Endothelial cell of umbilical vein (primary cell): Measurements from ENCODE around the gene KIF1B. TPM values are rescaled to one million over a fixed set of nuclear protein-coding genes. Genes with fewer than 3 reads are reported as not detected.

Source experiments
- BruUV-seq: library from RNA; stranded (reverse); fragments of 400-500 nt; replicated peaks from 2 replicates; lab custom pipeline; 2021; lab: Mats Ljungman, UMichigan
- CTCF ChIA-PET: fragments of 300-600, 350-600 bp; sonication (Branson Sonifier 250); formaldehyde crosslinking; loops from one replicate; lab custom pipeline; 2021; ENCODE audit warnings: antibody characterized with exemption, inconsistent platforms; lab: Charles Lee
- POLR2A ChIA-PET: fragments of 300-600, 350-600 bp; sonication (Branson Sonifier 250); formaldehyde crosslinking; loops from one replicate; lab custom pipeline; 2021; ENCODE audit warnings: antibody characterized with exemption, inconsistent platforms; lab: Charles Lee
- DNase-seq: peaks from one replicate; pipeline ENCODE4 v3.0.0-alpha.2; 2011; ENCODE audit warnings: low read depth, low spot score
- FAIRE-seq: peaks from 2 replicates; lab custom pipeline; 2011; peaks lifted over from hg19 to GRCh38; lab: Jason Lieb, UNC
- H2AFZ ChIP-seq: 2 replicates; pipeline ENCODE4 v1.6.0; 2012; ENCODE audit warnings: low read depth, low read length, control low read depth, inconsistent platforms
- H3K27ac ChIP-seq: 2 replicates; pipeline ENCODE4 v1.5.1; 2011; ENCODE audit warnings: low read depth, mild to moderate bottlenecking, control low read depth, low read length, moderate library complexity; ENCODE audit not compliant: insufficient read depth
- H3K27me3 ChIP-seq, 2 experiments: 2 replicates each; pipeline versions ENCODE4 v1.6.0 to v1.6.1; 2011; ENCODE audit warnings: low read length in 2 of 2, mixed read lengths in 1 of 2; ENCODE audit not compliant: control insufficient read depth in 2 of 2, insufficient read depth in 2 of 2
- H3K36me3 ChIP-seq, 2 experiments: 2 replicates in 1 of 2; 3 replicates in 1 of 2; pipeline ENCODE4 v1.5.1; 2011; ENCODE audit warnings: low read length in 2 of 2, mild to moderate bottlenecking in 1 of 2, moderate library complexity in 1 of 2; ENCODE audit not compliant: control insufficient read depth in 2 of 2, insufficient read depth in 2 of 2; ENCODE audit errors: extremely low read depth in 1 of 2
- H3K4me1 ChIP-seq: 3 replicates; pipeline ENCODE4 v1.5.1; 2011; ENCODE audit warnings: mild to moderate bottlenecking, low read length; ENCODE audit not compliant: control insufficient read depth, insufficient read depth; ENCODE audit errors: extremely low read depth
- H3K4me2 ChIP-seq: 2 replicates; pipeline ENCODE4 v1.6.1; 2011; ENCODE audit warnings: low read length, control low read depth, mixed read lengths; ENCODE audit not compliant: insufficient read depth
- H3K4me3 ChIP-seq, 3 experiments: fragments of 200-600 bp in 1 of 3; sonication (generic), shearing (Covaris generic) in 1 of 3; replicated peaks in 1 of 3; 2 replicates each; pipeline ENCODE4 v1.5.1; 2011 to 2016; ENCODE audit warnings: control low read depth in 3 of 3, low read length in 3 of 3, mild to moderate bottlenecking in 2 of 3, inconsistent platforms in 1 of 3, low read depth in 1 of 3, moderate library complexity in 1 of 3; ENCODE audit not compliant: insufficient read depth in 1 of 3
- H3K79me2 ChIP-seq: 2 replicates; pipeline ENCODE4 v1.6.0; 2012; ENCODE audit warnings: low read length, inconsistent platforms; ENCODE audit not compliant: control insufficient read depth, insufficient read depth
- H3K9ac ChIP-seq: replicated peaks from 2 replicates; pipeline ENCODE3; 2011; ENCODE audit warnings: low read length, control low read depth; ENCODE audit not compliant: insufficient read depth; ENCODE audit errors: extremely low read depth
- H3K9me1 ChIP-seq: replicated peaks from 3 replicates; pipeline ENCODE4 v1.6.0; 2011; ENCODE audit warnings: mild to moderate bottlenecking, low read length; ENCODE audit not compliant: control insufficient read depth, insufficient read depth; ENCODE audit errors: extremely low read depth
- H3K9me3 ChIP-seq: replicated peaks from 2 replicates; pipeline ENCODE4 v1.5.1; 2012; ENCODE audit warnings: low read length, inconsistent platforms; ENCODE audit not compliant: control insufficient read depth, insufficient read depth
- H4K20me1 ChIP-seq: replicated peaks from 2 replicates; pipeline ENCODE3; 2011; ENCODE audit warnings: mild to moderate bottlenecking, low read length; ENCODE audit not compliant: control insufficient read depth, insufficient read depth; ENCODE audit errors: extremely low read depth
- CTCF ChIP-seq, 2 donors: IDR thresholded peaks; 1 replicate in 1 of 2; 2 replicates in 1 of 2; pipeline ENCODE4 v1.5.1; 2011; ENCODE audit warnings: low read length in 2 of 2, mild to moderate bottlenecking in 2 of 2, moderate library complexity in 2 of 2, control low read depth in 1 of 2, inconsistent platforms in 1 of 2, low read depth in 1 of 2; ENCODE audit not compliant: insufficient read depth in 1 of 2; ENCODE audit errors: extremely low read depth in 1 of 2
- EZH2 ChIP-seq: IDR thresholded peaks from 2 replicates; pipeline ENCODE4 v1.6.1; 2012; ENCODE audit warnings: borderline replicate concordance, low read depth, mild to moderate bottlenecking, moderate library complexity, low read length, inconsistent platforms; ENCODE audit not compliant: severe bottlenecking
- FOS ChIP-seq: IDR thresholded peaks from 2 replicates; pipeline ENCODE4 v1.6.1; 2011; ENCODE audit warnings: mild to moderate bottlenecking, low read length, moderate library complexity, borderline replicate concordance; ENCODE audit not compliant: insufficient read depth
- GATA2 ChIP-seq: IDR thresholded peaks from 2 replicates; pipeline ENCODE4 v1.7.0; 2011; ENCODE audit warnings: low read depth, mild to moderate bottlenecking, moderate library complexity, mixed read lengths, low read length; ENCODE audit not compliant: insufficient read length, insufficient read depth
- JUN ChIP-seq: IDR thresholded peaks from 2 replicates; pipeline ENCODE4 v1.6.1; 2011; ENCODE audit warnings: borderline replicate concordance, low read depth; ENCODE audit not compliant: insufficient read length, insufficient read depth
- MAX ChIP-seq: IDR thresholded peaks from 2 replicates; pipeline ENCODE4 v1.6.1; 2011; ENCODE audit not compliant: insufficient read depth, insufficient read length
- MYC ChIP-seq: IDR thresholded peaks from one replicate; pipeline ENCODE4 v1.6.1; 2011; ENCODE audit warnings: mild to moderate bottlenecking, low read depth, low read length
- POLR2A ChIP-seq: IDR thresholded peaks from 2 replicates; pipeline ENCODE4 v1.6.1; 2012; ENCODE audit warnings: low read depth, mild to moderate bottlenecking, control low read depth, low read length
- POLR2AphosphoS5 ChIP-seq: IDR thresholded peaks from 2 replicates; pipeline ENCODE4 v1.6.1; 2012; ENCODE audit warnings: low read depth, mild to moderate bottlenecking, control low read depth, low read length, moderate library complexity; ENCODE audit not compliant: insufficient read depth
- dilution Hi-C: fragments of 300-500 bp; cut with MboI; formaldehyde crosslinking; loops from one replicate; pipeline ENCODE4 v1.15.0; 2019; ENCODE audit warnings: low sequenced_read_pairs; ENCODE audit not compliant: extremely low pct_ligation_motif_present
- intact Hi-C: fragments of 100-400 bp; cut with micrococcal nuclease; formaldehyde crosslinking; loops from one replicate; pipeline ENCODE4 v1.10.0; 2022
- polyA plus RNA-seq, 4 experiments: library from polyadenylated mRNA; depleted of rRNA in 3 of 4; stranded (reverse) in 3 of 4; unstranded in 1 of 4; fragments of >200 nt; gene quantifications; 2 replicates each; pipeline versions ENCODE4 v1.2.1 to v1.2.3, GENCODE V29; 2011 to 2012; ENCODE audit warnings: missing spikeins in 1 of 4
- total RNA-seq: library from RNA; stranded (reverse); gene quantifications from 2 replicates; pipeline ENCODE4 v1.2.3, GENCODE V29; 2021

The KIF1B gene
- total and polyA plus RNA-seq, 2 donors (not counting 3 experiments of a cell fraction or from before 2014, with no cell fraction given): 14.8 to 58.6 TPM

GRCh38 chr1:10192263-10192662 lies 18.1 kb upstream of the KIF1B start:
- Histone ChIP-seq H3K4me3 (no peak overlapping the region), H3K79me2 (no peaks in the 10 kb centered on the region), H3K4me1 (no peaks in the 10 kb centered on the region), H3K9me3 (no peaks in the 10 kb centered on the region), H3K27ac (no peak overlapping the region), H3K36me3 (no peaks in the 10 kb centered on the region), H4K20me1 (no peaks in the 10 kb centered on the region), H2AFZ (no peak overlapping the region), H3K4me2 (no peak overlapping the region), H3K9ac (no peak overlapping the region), H3K27me3 (peaks cover 2 to 4% of the 10 kb centered on the region in 2 experiments), H3K9me1 (no peaks in the 10 kb centered on the region)
- ChIA-PET CTCF (interaction anchor here (1.1 to 2.1 kb wide), 2 partner anchors 10 to 18 kb away, joined by 3 to 8 read pairs; partner anchors contain the start of gene KIF1B), POLR2A (no interaction called here)
- DNase-seq: no peak
- TF ChIP-seq POLR2A: no peak
- no peak for TF ChIP-seq POLR2AphosphoS5
- TF ChIP-seq MAX: no peak
- TF ChIP-seq MYC: no peak
- no peak for TF ChIP-seq FOS
- no peak for TF ChIP-seq JUN
- no peak for TF ChIP-seq CTCF (IDR thresholded peaks at IDR 0.05; ENCODE audit: extremely low read depth in 1 of 2, insufficient read depth in 1 of 2, low read depth in 1 of 2, low read length in 2 of 2)
- TF ChIP-seq GATA2: no peak
- no peak for TF ChIP-seq EZH2
- no peak for FAIRE-seq
- dilution Hi-C loops: no loop called here
- intact Hi-C loops: no loop called here
- no TSS peak for BruUV-seq
